Activated CD8-positive, alpha-beta memory T cell treated with anti-CD3 and anti-CD28 coated beads for 24 hours (primary cell): ENCODE measurements around the gene COL16A1.

Source experiments
- DNase-seq: peaks from one replicate; pipeline ENCODE4 v3.0.0-alpha.2; 2020

The COL16A1 gene

DNA sequence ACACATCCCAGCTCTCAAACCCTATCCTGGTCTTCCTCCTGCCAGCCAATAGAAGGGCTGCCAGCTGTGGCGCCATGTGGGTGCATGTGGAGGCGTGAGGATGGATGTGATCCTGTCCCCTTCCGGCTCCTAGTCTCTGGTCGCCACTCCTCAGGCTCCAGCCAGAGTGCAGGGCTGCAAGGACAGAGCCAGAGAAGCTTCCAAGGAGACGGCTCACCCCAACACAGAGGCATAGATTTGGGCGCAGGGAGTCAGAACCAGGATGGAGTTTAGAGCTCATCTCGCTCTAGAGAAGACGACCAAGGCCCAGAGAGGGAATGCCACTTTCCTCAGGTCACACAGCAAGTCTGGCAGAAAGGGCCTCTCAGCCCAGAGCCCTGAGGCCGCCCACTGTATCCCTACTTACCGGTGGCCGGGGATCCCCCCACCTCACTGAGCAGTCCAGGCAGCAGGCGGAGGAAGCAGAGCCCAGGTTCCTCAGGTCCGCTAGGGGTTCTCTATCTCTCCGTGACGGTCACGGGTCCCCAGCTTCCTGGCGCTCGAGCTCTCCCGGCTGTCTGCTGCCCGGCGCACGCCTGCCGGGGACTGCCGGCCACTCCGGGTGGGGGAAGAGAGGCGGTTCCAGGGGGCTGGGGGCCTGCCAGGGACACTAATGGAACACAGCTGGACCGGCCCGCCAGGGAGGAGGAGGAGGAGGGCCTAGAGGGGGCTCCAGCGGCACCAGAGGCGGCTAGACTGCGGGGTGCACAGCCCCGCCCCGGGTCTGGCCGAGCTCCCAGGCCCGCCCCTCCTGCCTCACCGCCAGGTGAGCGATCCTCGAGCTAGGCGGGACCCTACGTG, at the start of gene COL16A1:
Gene COL16A1 (minus strand): TSS at position 587 of the 840 bp plus-strand sequence. CDS start 1,824 bp downstream, outside the sequence.
- DNase-seq = no peak

DNA sequence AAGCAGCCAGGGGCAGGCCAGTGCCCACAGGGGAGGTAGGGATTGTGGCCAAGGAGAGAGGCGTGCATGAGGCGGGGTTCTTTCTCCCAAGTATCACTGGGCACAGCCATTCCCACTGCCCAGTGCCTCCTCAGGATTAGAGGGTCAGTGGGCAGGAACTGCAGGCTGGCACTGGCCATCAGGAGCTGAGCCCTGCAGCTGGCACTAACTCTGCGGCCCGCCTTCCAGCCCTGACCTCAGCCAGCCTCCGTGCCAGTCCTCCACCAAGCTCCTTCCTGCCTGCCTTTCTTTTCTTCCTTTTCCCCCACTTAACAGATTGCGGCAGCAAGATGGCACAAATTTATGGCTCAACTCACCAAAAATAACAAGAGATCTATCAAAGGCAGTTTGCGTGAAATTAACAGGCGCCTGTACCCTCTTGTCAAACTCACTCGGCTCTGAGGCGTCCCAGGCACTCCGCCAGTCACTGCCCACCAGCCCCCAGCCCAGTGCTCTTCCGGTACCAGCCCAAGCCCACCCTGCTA, 49.2 kb upstream of the COL16A1 start:
- no peak for DNase-seq

DNA sequence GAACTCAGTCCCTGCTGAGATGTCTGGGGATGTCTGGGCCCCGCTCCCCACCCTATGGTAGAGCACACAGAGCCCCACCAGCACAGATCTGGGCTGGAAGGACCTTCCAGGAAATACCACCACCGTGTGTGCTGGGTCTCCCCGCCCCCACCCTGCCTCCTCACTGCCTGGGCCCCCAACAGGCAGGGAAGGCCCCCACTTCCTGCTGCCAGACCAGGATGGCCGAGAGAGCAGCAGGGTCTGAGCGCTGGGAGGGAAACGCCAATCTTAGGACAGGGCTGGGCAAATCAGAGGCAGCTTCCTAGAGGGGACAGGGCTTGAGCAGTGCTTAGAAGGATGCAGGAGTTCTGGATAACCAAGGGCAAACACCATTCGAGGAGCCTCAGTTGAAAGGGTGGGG, 48.4 kb upstream of the COL16A1 start:
- no peak for DNase-seq

DNA sequence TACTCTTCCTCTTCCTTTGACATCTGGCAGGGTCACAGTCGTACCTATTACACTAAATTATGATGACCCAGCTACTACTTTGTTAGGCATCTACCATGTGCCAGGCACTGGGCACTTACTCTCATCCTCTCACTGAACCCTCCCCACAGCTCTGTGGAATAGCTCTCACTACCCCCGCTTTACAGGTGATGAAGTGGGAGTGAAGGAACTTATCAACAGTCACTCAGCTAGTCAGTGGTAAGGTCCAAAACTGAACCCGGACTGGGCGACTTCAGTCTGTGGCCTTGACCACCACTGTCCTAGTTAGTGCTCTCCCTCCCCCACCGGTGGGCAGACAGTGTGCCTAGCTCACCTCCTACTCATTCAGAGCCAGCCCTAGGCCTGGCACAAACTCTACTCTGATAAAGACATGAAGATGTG, 48.0 kb upstream of the COL16A1 start:
- no peak for DNase-seq

DNA sequence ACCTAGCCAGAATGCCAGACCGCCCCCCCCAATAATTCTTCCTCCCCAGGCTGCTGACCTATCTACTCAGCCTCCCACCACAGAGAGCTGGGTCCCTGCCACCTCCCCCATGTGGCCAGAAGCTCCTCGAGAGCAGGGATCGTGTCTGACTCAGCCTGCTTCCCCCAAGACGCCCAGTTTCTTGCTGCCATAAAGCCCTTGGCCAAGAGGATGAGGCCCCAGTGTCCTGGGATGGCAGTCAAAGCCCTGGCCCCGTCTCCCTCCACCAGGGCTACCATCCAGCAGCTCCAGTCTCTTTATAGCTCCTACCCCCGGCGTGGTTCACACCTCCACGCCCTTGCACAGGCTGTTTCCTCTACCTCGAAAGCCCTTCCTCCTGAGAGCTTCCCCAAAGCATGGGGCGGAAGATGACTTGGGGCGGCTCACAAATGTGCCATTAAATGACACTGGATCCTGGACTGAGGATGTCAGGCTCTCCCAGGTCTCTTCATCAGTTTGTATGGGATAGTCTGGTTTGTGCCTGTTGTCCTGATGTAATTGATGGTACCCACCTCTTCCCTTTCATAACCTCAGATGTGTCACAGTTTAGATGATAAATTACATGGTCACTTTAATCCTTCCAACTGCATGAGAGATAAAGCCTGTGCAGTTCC, 47.2 kb upstream of the COL16A1 start:
- DNase-seq = peak; percentile 64

DNA sequence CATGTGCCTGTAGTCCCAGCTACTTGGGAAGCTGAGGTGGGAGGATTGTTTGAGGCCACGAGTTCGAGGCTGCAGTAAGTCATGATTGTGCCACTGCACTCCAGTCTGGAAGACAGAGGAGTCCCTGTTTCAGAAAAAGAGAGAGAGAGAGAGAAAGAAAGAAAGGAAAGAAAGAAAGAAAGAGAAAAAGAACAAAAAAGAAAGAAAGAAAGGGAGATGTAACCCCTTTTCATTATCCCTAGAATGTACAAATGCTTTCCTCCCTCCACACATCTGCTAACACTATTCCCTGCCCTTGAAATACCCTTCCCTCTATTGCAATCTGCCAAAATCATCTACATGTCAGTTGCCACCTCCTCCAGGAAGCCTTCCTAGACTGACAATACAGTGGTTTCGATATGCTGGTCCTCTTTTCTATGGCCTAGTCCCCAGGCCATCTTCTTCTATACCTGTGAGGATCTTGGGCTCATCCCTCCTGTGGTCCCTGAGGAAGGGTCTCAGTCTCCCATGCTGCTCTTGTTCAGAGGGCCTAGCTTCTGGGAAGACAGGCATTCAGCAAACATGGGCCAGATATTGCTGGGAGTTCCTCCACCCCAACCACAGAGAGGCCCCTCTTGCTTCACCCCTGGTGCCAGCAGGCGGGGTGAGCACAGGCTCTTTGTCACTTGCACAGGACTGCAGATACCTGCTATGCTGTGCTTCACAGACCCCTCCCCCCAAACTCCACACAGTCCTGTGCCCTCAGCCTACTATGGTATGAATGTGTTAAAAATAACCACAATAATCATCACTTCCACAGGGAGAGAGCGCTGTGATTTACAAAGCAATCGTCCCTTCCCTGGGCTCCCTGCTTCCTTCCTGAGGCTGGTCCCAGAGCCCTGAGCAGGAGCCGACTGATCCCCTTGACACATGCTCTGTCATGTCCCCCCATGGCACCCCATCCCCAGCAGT, 46.2 kb upstream of the COL16A1 start:
- DNase-seq = no peak

DNA sequence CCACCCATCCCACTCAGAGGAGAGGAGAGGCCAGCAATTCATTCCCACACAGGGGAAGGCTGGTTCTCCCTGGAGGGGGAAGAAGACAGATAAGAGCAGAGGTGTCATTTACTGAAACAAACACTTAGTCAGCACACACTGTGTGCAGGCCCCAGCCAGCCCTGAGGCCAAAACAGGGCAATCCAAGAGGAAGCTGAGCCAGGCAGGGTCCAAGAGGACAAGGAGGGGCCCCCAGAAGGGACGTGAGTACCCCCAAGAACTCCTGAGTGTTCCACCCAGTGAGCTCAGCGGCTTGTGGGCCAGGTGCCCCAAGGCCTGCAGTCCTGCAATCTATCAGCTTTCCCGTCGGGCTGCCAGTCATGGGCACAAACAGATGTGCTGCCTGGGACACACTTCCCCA, 44.5 kb upstream of the COL16A1 start:
- DNase-seq = no peak

DNA sequence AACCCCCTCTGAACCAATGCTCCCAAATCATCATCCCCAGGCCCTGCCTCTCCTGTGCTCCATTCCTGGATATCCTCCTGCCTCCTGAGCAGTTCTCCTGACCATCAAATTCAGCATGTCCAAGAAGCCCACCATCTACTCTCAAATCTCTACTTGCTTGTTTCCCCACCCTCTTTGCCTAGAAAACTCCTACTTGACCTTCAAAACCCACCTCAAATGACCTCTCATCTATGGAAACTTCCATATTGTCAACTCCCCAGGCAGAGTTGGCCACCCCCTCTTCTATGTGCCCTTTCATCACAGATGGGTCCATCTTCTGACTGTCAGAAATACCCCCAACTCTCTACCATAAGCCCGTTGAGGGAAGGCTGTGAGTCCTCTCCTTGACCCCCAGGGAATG, 43.5 kb upstream of the COL16A1 start:
- DNase-seq = no peak

DNA sequence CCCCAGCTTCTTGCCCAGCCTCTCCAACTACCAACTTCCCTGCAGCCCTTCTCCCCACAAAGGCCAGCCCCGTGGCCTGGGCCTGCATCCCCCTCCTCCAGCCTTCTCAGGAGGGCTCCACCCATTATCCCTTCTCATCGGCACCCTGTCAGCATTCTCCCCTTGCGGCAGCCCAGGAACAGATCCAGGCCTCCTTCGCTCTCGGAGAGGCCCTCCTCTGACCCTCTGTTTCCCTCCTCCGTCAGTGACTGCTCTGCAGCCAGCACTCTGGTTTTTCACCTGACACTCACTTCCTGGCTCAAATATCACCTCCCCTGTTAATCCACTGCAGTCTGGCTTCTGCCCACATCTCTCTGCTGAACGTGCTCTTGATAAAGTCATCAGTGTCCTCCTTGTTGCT, 42.9 kb upstream of the COL16A1 start:
- no peak for DNase-seq

DNA sequence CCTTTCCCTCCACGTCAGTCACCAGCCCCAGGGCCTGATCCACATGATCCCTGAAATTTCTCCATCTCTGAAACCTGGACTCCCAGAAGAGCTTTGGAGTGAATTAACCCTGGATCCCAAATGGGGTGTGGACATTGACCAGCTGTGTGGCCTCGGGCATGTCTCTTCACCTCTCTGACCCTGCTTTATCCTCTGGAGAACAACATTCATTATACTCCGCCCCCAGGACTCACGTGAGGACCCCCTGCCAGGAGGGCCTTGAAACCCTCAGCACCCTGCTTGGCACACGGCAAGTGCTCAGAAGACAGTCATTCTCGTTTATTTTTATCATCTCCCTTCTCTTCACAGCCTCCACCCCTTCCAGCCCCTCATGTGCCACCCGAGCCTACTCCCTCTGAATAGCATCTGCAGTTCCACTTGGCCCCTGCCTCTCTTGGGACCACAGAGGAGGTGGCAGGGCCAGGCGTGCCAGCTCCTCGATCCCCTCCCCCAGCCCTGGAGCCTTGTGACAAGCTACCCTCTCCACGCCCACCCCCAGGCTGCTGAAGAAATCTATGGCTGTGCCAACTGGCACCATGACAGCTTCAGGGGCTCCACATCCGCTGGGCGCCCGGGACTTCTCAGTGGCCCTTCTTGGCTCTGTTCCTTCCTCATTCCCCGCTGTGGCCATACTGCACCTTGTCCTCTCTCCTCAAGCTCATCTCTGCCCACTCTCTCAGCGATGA, 42.3 kb upstream of the COL16A1 start:
- no peak for DNase-seq

DNA sequence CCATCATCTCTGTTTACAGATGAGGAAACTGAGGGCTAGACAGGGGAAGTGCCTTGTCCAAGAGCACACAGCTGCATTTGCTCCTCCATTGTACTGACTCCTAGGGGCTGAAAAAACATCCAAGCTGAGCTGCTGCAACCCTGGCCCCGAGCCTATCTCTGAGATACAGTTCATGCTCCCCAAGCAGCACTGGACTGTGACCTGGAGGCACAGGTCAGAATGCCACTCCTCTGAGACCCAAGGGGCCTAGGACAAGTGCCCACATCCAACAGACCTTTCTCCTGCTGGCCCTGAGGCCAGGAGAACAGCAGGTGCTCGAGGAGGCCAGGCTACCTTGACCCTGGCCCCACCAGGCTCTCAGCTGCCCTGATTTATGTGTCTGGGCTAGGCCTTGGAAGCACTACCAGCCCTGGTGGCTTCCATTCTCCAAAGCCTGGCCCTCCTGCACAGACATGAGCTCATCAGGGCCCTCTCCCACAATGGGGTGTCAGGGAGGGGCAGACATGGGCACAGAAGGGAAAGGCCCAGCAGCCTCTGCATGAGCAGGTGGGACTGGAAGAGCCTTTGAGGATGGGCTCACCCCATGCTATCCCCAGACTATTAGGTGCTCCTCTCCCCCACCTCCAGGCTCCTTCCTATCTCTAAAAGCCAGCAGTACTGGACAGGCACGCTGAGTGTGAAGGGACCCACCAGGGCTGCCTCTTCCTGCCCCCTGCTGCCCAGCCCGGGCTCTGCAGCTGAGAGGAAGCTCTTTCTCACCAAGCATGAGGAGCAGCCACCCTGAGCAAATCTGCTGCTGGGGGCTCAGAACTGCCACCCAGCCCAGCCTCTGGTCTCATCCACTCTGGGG, 41.5 kb upstream of the COL16A1 start:
- DNase-seq = peak; percentile 77

DNA sequence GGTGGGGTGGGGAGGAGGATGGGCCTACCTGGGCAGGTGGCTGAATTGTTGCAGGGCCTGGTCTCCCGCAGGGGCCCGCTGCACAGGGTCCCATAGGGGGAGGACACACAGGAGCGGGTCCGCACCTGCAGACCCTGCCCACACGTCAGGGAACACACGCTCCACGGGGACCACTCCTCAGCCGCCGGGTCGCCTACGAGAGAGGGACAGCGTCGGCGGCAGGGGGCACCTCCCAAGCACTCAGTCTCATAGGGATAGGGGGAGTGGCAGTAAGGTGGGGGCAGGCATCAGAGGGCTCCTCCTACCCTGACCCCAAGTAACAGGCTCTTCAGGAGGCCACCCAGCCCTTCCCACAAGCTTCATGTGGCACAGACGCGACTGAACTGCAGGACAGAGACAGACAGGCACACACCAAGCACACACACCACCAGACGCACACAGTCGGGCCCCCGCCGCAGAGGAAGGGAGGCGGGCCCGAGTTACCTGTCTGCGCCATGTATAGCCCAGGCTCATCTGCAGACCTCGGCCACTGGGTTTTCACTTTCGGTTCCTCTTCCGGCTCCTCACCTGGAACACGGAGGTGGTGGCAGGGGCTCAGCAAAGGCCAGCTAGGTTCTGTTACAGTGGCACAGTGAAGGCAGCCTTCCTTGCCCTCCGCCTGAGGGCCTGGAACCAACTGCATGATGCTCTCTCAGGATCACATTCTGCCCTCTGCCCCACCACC, 40.5 kb upstream of the COL16A1 start:
- DNase-seq = no peak

DNA sequence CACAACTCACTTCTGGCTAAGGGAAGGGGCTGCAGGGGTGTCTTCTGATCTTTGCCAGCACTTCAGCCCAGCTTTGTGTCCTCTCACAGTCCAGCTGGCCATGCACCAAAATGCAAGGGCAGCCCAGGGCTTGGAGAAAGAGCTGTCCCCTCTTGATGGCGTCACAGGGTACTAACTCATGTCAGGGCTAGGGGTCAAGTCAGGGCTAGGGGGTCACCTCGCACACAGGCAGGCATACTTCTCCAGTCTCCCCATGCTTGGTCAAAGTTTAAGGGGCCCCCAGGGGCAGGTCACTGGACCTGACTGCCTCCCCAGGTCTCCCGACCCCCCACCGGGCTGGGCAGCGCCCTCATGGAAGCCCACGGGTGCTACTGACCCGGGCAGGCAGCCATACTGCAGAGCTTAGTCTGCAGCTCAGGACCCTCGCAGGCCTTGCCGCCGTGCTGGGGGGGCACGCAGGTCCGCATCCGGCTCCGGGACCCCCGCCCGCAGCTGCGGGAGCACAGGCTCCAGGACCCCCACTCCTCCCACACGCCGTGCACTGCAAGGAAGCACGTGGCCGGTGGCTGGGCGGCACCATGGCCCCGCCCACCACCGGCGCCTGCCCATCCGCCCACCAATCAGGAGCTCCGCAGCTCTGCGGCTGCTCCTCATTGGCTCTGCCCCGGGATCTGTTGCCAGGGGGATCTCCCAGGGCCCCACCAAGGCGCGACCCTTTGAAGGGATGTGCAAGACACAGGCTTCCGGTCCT, 38.8 kb upstream of the COL16A1 start:
- no peak for DNase-seq

DNA sequence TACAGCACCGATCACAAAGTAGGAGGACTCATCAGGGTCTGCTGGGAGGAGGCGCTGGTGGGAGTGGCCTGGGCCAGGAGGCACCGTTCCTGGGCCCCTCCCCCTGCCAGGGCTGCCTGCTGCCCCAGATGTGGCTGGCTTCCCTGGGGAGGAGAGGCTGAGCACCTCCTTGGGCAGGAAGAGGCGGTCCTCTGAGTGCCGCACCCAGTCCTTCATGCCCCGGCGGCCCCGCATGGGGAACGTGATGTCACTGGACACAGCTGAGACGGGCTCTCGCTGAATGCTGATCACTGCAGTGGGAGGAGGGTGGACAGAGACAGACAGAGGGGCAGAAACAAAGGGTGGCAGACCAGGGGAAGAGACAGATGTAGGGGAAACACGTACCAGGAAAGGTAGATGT, 35.5 kb upstream of the COL16A1 start:
- DNase-seq = peak; percentile 71

DNA sequence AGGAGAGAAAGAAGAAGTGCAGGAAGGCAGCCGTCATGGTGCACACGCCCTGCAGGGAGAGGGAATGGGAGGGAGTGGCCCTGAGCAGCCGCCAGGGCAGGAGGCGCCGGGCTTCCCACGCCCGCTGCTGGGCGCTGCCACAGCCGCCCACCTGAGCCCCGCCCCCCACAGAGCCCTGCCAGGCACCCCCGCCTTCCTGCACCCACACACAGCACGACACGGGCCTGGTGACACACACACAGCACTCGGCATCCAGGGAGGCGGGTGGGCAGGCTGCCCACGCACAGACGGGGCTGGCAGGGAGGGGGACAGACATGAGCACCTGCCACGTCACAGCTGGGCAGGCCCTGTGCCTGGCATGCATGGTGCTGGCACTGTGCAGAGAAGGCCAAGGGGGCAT, 32.9 kb upstream of the COL16A1 start:
- DNase-seq = no peak

DNA sequence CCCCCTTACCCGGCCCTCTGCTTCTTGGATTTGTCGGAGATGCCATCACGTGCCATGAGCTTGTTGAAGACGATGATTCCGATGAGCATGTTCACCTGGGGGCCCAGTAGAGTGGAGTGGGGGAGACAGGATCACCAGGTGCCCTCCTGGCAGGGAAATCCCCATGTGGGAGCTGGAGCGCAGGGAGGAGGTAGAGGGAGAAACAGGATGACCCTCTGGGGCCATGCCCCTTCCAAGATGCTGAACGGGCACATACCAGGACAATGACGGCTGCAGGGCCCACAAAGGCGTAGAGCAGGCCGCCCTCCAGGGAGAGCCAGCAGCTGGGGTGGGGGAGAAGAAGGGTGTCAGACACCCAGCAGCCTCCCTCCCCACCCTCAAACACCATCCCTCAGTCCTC, 31.8 kb upstream of the COL16A1 start:
- no peak for DNase-seq

DNA sequence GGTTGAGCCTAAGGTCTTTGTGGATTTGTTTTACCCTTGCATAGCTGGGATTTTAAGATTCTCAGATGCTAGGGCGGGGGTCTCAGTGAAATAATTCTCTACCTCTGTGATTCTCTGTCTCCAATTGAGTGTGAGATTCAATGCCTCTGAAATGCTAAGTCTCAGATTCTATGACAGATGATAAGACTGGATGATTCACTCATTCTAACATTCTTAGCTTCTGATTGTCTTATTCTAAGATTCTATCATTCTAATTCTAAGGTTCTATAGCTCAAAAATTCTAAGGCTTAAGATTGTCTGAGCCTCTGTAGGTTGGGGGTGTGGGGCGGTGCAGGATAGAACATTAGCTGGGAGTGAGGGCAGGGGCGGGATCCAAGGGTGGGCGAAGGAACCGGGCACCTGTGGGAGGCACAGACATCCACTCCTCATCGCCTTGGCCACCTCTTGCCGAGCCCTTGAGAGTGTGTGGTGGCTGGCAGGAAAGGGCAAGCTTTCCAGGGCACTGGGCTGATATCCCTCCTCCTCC, 30.8 kb upstream of the COL16A1 start:
- DNase-seq = no peak

DNA sequence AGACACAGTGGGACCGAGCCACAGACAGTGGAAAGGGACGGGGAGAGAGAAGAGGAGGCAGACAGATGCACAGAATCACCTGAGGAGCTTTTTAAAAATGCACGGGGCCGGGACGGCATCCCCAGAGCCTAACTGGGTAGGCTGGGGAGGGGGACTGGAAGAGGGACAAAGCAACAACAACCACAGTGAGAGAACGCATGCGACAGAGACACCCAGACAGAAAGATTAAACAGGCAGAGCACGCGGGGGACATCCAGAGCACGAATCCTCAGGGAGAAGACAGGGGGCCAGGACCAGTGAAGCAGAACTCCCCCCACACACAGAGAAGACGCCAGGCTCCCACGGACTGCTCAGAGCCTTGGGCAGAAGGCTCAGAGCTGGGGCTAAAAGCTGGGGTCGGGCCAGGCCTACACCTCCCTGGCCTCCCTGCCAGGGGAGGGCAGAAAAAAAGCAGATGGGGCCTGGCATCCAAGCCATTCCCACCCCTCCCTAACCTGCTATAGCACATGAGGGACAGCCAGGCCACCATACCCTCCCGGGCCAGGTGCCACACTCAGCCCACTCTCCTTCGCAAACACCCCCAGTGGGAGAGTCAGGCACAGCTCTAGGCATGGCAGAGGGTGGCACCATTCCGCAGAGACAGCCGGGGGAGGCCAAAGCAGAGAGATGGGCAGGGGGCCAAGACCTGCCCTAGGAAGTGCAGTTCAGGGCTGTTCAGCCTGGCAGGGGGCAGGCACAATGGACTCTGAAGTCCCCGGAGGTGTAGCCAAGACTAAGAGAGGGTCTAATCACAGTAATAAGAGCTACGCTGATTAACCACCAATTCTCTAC, 29.8 kb upstream of the COL16A1 start:
- DNase-seq = no peak
